ENCODE data around the gene OCSTAMP.

OCSTAMP gene

GRCh38 chr20:46550461-46550860 lies at the start of gene OCSTAMP:
Gene OCSTAMP (minus strand): TSS chr20:46550654. CDS start chr20:46550560, 94 bp downstream.
- no peak within 1 kb of the TSS for H3K27ac ChIP-seq
- no peak for TF ChIP-seq ZFX (IDR thresholded peaks at IDR 0.05; ENCODE audit: borderline replicate concordance)
- no peak for TF ChIP-seq CTCF (IDR thresholded peaks at IDR 0.05)

GRCh38 chr20:46599227-46599987 lies 49.0 kb upstream of the OCSTAMP start:
- TF ChIP-seq CTCF (IDR thresholded peaks at IDR 0.05) (no peak), ZFX (IDR thresholded peaks at IDR 0.05; ENCODE audit: borderline replicate concordance) (no peak)
- H3K27ac ChIP-seq: no peak overlapping the region

GRCh38 chr20:46595933-46596332 lies 45.5 kb upstream of the OCSTAMP start:
- no peak overlapping the region for H3K27ac ChIP-seq
- no peak for TF ChIP-seq CTCF (IDR thresholded peaks at IDR 0.05)
- TF ChIP-seq ZFX (IDR thresholded peaks at IDR 0.05; ENCODE audit: borderline replicate concordance): no peak

GRCh38 chr20:46594725-46595124 lies 44.3 kb upstream of the OCSTAMP start:
- H3K27ac ChIP-seq: no peak overlapping the region
- TF ChIP-seq CTCF (IDR thresholded peaks at IDR 0.05): no peak
- no peak for TF ChIP-seq ZFX (IDR thresholded peaks at IDR 0.05; ENCODE audit: borderline replicate concordance)

GRCh38 chr20:46592580-46593362 lies 42.3 kb upstream of the OCSTAMP start:
- no peak overlapping the region for H3K27ac ChIP-seq
- TF ChIP-seq CTCF (IDR thresholded peaks at IDR 0.05) (peak; percentile 31), ZFX (IDR thresholded peaks at IDR 0.05; ENCODE audit: borderline replicate concordance) (no peak)

- H3K27ac ChIP-seq: no peak overlapping the region
- TF ChIP-seq CTCF (IDR thresholded peaks at IDR 0.05) (no peak), ZFX (IDR thresholded peaks at IDR 0.05; ENCODE audit: borderline replicate concordance) (no peak)
These were observed 40.0 kb upstream of the OCSTAMP start for GRCh38 chr20:46590443-46590842.

All from 22Rv1 (cell line).